Measurements from ENCODE around the gene SFMBT1. TPM values are rescaled to one million over a fixed set of nuclear protein-coding genes. Genes with fewer than 3 reads are reported as not detected.

Gene SFMBT1
- total RNA-seq, 1 donor = 11.6 TPM

DNA sequence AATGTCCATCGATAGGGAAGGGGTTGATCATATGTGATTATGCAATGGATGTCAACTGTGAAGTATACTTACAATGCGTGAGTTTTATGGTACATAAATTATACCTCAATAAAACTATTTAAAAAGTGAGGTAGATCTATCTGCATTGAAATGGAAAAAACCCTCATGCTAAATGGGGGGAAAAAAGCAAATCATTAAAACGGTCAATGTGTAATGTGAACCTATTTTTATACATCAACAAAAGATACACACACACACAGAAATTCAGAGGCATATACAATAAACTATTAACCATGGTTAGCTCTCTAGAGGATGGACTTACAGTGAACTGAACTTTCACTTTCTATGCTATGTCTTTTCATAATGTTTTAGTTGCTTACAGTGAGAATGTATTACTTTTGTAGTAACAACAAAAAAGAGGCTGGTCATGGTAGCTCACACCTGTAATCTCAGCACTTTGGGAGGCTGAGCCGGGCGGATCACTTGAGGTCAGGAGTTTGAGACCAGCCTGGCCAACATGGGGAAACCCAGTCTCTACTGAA, 171.6 kb downstream of the SFMBT1 start:
- peaks cover 34% of the 10 kb centered on the region for H4K20me1 ChIP-seq (ENCODE audit: insufficient read depth, low read length)
- no peaks in the 10 kb centered on the region for H3K36me3 ChIP-seq (ENCODE audit: insufficient read depth, low read length)
- peak overlapping the region; percentile 26 for H3K4me2 ChIP-seq (ENCODE audit: insufficient read depth, low read length)
- no peak overlapping the region for H2AFZ ChIP-seq (ENCODE audit: low read length)
- DNase-seq (ENCODE audit: insufficient read length, low spot score, missing footprints) = no peak
- H3K4me1 ChIP-seq (ENCODE audit: insufficient read depth, low read length) = peaks cover 12% of the 10 kb centered on the region
- no peak overlapping the region for H3K27ac ChIP-seq (ENCODE audit: low read depth, low read length)
- H3K79me2 ChIP-seq (ENCODE audit: insufficient read depth, low read length) = peaks cover 22% of the 10 kb centered on the region
- TF ChIP-seq, protein P1, sequence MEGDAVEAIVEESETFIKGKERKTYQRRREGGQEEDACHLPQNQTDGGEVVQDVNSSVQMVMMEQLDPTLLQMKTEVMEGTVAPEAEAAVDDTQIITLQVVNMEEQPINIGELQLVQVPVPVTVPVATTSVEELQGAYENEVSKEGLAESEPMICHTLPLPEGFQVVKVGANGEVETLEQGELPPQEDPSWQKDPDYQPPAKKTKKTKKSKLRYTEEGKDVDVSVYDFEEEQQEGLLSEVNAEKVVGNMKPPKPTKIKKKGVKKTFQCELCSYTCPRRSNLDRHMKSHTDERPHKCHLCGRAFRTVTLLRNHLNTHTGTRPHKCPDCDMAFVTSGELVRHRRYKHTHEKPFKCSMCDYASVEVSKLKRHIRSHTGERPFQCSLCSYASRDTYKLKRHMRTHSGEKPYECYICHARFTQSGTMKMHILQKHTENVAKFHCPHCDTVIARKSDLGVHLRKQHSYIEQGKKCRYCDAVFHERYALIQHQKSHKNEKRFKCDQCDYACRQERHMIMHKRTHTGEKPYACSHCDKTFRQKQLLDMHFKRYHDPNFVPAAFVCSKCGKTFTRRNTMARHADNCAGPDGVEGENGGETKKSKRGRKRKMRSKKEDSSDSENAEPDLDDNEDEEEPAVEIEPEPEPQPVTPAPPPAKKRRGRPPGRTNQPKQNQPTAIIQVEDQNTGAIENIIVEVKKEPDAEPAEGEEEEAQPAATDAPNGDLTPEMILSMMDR (IDR thresholded peaks at IDR 0.05; ENCODE audit: extremely low read depth, low read depth, low read length) = no peak
- no peaks in the 10 kb centered on the region for H3K9me3 ChIP-seq (ENCODE audit: low read depth, low read length)
- no peaks in the 10 kb centered on the region for H3K27me3 ChIP-seq (ENCODE audit: insufficient read depth, low read length)
- H3K4me3 ChIP-seq (ENCODE audit: insufficient read depth, low read length) = no peak overlapping the region

DNA sequence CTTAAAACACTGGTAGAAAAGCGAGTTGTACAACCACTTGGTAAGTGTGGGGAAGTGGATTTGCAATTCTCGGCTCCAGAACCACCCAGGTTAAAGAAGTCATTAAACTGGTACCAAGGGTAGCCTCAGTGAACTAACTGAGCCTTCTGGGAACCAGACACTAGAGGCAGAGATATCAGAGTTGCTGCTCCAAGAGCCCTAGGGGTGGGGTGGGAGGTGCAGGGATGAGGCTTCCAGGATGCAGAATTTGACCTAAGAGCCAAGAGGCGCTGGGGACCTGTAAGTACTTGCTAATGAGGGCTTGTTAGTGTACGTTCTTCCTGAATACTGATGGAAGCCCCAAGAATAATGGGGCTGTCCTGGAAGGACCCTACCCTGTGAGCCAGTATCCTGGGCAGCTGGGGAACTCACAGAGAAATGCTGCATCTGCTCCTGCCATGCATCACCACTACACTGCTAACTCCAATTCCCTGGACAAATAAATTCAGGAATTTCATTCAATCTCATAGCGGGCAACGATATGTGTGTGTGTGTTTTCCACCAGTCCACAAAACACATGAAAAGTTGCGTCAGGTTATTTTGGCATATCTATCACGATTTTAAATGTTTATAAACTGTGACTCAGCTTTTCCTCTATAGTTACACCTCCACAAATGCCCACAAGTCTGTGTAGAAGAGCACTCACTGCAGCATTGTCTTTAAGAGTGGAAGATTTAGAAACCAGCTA, 172.3 kb downstream of the SFMBT1 start:
- peak; percentile 91 for DNase-seq (ENCODE audit: insufficient read length, low spot score, missing footprints)
- no peaks in the 10 kb centered on the region for H3K9me3 ChIP-seq (ENCODE audit: low read depth, low read length)

DNA sequence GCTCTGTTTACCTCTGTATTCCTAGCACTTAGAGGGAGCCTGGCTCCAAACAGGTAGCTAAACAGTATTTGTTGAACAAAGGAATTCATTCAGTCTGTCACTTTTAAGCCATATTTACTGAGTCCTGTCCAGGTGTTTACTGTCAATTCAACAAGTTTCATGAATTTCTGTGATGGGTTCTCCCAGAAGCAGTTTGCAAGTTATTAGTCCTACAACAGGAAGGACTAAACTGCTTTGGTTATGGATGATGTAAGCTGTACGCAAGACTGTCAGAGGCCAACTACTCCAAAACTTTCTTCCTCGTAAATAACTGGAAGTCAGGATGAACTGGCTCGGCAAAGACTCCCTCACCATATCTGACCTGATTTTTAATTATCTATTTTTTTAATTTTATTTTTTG, 173.6 kb downstream of the SFMBT1 start:
- Histone ChIP-seq H3K4me1 (ENCODE audit: insufficient read depth, low read length) (peaks cover 12% of the 10 kb centered on the region), H3K9me3 (ENCODE audit: low read depth, low read length) (no peaks in the 10 kb centered on the region), H3K4me3 (ENCODE audit: insufficient read depth, low read length) (no peak overlapping the region), H3K27me3 (ENCODE audit: insufficient read depth, low read length) (no peaks in the 10 kb centered on the region), H3K27ac (ENCODE audit: low read depth, low read length) (no peak overlapping the region), H3K4me2 (ENCODE audit: insufficient read depth, low read length) (no peak overlapping the region), H3K79me2 (ENCODE audit: insufficient read depth, low read length) (peaks cover 22% of the 10 kb centered on the region), H3K36me3 (ENCODE audit: insufficient read depth, low read length) (no peaks in the 10 kb centered on the region), H2AFZ (ENCODE audit: low read length) (no peak overlapping the region), H4K20me1 (ENCODE audit: insufficient read depth, low read length) (peaks cover 41% of the 10 kb centered on the region)
- no peak for DNase-seq (ENCODE audit: insufficient read length, low spot score, missing footprints)
- TF ChIP-seq, protein P1 (IDR thresholded peaks at IDR 0.05; ENCODE audit: extremely low read depth, low read depth, low read length) = no peak

More for the DNA sequence above, 172.3 kb downstream of the SFMBT1 start:
- Histone ChIP-seq H3K4me2 (ENCODE audit: insufficient read depth, low read length) (peak overlapping the region; percentile 26), H3K4me1 (ENCODE audit: insufficient read depth, low read length) (peaks cover 12% of the 10 kb centered on the region), H3K4me3 (ENCODE audit: insufficient read depth, low read length) (no peak overlapping the region), H2AFZ (ENCODE audit: low read length) (no peak overlapping the region), H4K20me1 (ENCODE audit: insufficient read depth, low read length) (peaks cover 34% of the 10 kb centered on the region), H3K27ac (ENCODE audit: low read depth, low read length) (no peak overlapping the region), H3K79me2 (ENCODE audit: insufficient read depth, low read length) (peaks cover 22% of the 10 kb centered on the region), H3K36me3 (ENCODE audit: insufficient read depth, low read length) (no peaks in the 10 kb centered on the region), H3K27me3 (ENCODE audit: insufficient read depth, low read length) (no peaks in the 10 kb centered on the region)
- TF ChIP-seq, protein P1 (IDR thresholded peaks at IDR 0.05; ENCODE audit: extremely low read depth, low read depth, low read length) = no peak

DNA sequence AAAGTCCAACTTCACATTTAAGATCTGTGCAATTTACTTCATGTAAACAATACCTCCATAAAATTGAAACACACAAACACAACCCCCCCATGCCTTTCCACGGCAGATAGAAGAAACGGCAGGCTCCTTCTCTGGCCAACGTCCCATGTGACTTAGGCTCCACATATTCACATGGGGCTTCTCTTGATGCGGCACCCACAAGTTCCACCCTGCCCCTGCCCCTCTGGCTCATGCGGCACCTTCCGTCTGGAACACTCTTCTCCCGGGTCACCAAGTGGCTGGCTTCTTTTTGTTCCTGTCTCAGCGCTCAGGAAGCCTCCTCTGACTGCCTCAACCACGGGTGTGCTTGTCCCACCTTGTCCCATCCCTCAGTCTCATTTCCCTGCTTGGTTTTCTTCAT, 174.1 kb downstream of the SFMBT1 start:
- no peak overlapping the region for H3K27ac ChIP-seq (ENCODE audit: low read depth, low read length)
- peaks cover 41% of the 10 kb centered on the region for H4K20me1 ChIP-seq (ENCODE audit: insufficient read depth, low read length)
- DNase-seq (ENCODE audit: insufficient read length, low spot score, missing footprints) = no peak
- TF ChIP-seq, protein P1 (IDR thresholded peaks at IDR 0.05; ENCODE audit: extremely low read depth, low read depth, low read length) = no peak
- no peaks in the 10 kb centered on the region for H3K9me3 ChIP-seq (ENCODE audit: low read depth, low read length)
- peaks cover 12% of the 10 kb centered on the region for H3K4me1 ChIP-seq (ENCODE audit: insufficient read depth, low read length)
- no peak overlapping the region for H3K4me2 ChIP-seq (ENCODE audit: insufficient read depth, low read length)
- no peak overlapping the region for H3K4me3 ChIP-seq (ENCODE audit: insufficient read depth, low read length)
- H3K36me3 ChIP-seq (ENCODE audit: insufficient read depth, low read length) = no peaks in the 10 kb centered on the region
- peaks cover 22% of the 10 kb centered on the region for H3K79me2 ChIP-seq (ENCODE audit: insufficient read depth, low read length)
- H2AFZ ChIP-seq (ENCODE audit: low read length) = no peak overlapping the region
- no peaks in the 10 kb centered on the region for H3K27me3 ChIP-seq (ENCODE audit: insufficient read depth, low read length)

Data from osteoblast (primary cell).